HG02759 (cell line): ENCODE results near the gene ST3GAL3.

ENCODE experiments used
- ATAC-seq: cut with Tn5 transposase; IDR thresholded peaks from one replicate; pipeline ENCODE4 v1.9.1; 2021; ENCODE audit warnings: mild to moderate bottlenecking, moderate library complexity; ENCODE audit not compliant: unreplicated experiment

The ST3GAL3 gene

GRCh38 chr1:43783671-43784205 lies 76.4 kb downstream of the ST3GAL3 start:
- no peak for ATAC-seq

DNA sequence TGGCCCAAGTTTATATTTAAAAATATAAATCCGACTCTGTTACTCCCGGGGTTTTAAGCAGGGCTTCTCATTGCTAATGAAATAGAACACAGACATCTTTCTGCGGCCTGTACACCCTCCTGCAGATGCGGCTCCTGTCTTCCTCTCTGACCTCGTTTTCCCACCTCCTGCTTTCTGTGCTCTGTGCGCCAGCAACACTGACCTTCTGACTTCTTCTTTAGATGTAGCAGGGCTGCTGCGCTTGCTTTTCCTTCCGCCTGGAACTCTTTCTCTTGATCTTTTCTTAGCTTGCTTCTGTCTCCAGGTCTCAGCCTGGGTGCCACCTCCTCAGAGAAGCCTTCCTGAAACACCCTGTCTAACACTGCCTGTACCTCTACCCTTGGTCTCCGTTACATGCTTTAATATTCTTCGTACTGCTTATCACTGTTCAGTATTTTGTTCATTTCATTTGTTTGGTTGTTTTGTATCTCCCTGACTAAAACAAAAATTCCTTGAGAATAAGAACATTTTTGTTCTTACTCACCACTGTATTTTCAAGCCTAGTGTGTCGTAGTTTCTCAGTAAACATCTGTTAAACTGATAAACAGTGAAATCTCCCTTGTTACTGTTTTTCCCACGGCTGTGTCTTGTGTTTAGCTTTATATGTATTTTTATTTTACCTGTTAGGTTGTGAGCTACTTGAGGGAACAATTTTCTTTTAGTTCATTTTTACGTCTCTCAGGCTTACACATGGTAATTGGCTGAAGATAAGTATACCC lies 79.0 kb downstream of the ST3GAL3 start:
- no peak for ATAC-seq

GRCh38 chr1:43786960-43787359 lies 79.6 kb downstream of the ST3GAL3 start:
- ATAC-seq = no peak

GRCh38 chr1:43789604-43790550 lies 82.5 kb downstream of the ST3GAL3 start:
- ATAC-seq = no peak

DNA sequence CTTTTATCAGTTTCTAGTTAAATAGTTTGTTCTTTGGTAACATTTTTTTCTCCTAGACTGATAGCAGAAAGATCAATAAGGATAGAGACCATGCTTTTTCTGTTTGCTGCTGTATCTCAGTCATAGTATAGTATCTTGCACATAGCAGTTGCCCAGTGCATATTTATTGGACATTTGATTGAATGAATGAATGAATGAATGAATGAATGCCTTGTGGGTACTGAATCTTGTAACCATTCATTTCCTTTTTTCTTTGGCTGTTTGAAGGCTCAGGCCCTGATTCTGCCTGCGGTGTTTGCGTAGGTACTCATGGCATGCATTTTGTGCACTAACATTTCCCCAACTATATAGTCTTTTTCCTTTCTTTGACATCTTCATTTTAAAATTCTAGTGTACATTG lies 83.9 kb downstream of the ST3GAL3 start:
- ATAC-seq = no peak

GRCh38 chr1:43796111-43796581 lies 88.8 kb downstream of the ST3GAL3 start:
- ATAC-seq = no peak

DNA sequence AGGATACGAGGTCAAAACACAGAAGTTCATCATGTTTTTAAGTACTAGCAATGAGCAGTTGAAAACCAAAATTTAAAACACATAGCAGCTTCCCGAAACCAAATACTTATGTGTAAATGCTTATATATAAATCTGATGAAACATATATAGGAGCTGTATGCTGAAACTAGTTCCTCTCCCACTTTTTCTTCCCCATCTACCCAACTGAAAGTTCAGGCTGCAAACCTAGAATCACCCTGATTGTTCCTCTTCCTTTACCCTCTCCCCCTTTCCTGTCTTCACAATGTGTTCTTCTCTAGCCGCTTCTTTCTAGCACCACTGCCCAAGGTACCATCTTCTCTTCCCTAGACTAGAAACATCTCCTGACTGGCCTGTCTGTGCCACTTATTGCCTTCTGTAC lies 90.6 kb downstream of the ST3GAL3 start:
- no peak for ATAC-seq

DNA sequence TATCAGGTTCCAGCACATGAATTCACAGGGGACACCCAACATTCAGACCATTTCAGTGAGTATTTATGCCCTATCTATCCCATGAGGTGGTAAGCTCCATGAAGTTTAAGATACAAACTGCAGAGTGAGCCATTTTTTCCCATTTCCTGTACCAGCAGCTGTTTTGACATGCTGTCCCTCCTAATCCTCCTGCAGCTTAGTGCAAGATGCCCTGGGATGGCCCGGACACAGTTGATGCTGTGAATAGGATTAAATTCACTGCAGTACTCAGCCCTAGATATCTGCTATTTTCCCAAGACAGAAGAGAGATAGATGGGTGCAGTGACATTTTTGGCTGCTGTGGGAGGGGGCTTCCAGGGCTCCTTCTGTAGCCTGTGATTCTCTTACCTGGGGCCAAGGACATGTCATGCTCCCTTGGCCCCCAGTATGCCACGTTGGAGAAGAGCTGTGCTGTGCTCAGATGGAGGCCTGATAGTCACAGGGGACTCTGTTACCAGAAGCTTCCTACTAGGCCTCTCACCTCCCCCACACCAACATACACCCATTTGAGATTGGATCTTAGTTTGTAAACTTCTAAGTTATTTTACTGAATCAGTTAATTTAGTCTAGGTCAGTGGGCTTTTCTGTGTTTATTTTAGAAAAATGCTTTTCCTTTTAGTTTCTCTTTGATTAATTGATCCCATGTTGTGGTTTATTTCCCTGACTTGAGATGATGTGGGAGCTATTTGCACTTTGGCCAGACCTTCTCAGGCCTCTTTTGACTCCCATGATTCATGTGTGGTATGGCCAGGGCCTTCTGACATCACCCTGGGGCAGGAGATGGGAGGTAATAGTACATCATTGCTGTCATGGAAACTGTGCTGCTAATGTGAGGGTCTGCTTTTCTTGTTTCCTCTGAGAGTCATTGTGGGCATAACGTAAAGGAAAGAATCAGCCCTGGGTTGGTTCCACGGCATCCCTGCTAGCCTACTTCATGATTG lies 92.6 kb downstream of the ST3GAL3 start:
- no peak for ATAC-seq

GRCh38 chr1:43800771-43801170 lies 93.4 kb downstream of the ST3GAL3 start:
- ATAC-seq = no peak

- no peak for ATAC-seq
These were observed 93.9 kb downstream of the ST3GAL3 start for GRCh38 chr1:43801203-43801602.

DNA sequence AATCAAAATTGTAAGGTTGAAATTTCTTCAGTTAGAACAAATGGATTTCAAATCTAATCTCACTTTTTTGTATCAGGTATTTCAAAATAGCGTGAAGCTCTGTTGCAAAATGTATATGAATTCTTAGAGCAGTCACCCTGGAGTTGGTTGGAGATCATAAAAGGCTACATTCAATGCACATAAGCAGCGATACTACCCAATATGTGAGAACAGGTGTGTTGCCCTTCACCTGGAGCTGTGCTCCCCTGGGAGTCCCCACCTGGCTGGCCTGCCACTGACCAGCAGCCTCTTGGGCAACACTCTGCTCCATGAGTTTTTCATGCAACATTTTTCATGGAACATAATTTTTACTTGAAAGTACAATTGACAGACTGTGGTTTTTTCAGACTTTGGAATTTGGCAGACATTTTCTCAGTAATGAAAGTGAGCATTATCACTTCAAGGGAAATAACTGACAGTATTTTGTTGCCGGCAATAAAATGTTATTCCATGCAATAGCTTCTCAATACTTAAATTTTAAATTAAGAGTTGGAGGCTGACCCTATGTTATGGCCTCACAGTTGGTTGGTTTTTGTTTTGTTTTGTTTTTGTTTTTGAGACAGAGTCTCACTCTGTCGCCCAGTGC lies 95.1 kb downstream of the ST3GAL3 start:
- ATAC-seq = no peak

DNA sequence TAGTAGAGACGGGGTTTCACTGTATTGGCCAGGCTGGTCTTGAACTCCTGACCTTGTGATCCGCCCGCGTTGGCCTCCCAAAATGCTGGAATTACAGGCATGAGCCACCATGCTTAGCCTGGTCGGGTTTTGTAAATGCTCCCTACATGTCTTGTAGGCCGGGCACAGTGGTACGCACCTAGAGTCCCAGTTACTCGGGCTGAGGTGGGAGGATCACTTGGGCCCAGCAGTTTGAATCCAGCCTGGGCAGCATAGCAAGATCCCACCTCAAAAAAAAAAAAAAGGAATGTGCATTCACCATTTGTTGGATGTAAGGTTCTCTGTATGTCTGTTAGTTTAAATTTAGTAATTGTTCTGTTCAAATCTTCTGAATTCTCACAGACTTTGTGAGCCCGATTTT lies 95.8 kb downstream of the ST3GAL3 start:
- ATAC-seq = no peak

DNA sequence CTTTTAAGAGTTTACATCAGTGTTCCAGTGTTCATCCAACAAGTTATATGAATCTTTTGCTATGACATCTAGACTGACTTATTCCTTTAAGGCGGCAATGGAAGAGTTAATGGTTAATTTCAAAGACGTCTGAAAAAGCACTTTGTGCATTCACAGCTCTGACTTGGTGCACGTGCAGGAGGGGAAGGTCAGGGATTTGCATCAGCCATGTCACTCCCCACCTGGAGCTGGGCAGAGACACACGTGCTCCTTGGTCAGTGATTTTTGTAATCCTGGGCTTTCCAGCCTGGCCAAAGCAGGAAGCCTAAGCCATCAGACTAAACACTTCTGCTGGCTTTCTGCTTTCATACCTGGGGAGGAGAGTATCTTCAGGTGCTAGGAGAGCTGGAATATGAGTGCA lies 96.3 kb downstream of the ST3GAL3 start:
- no peak for ATAC-seq

- no peak for ATAC-seq
These were observed 97.2 kb downstream of the ST3GAL3 start for GRCh38 chr1:43804569-43804968.

GRCh38 chr1:43805340-43805739 lies 98.0 kb downstream of the ST3GAL3 start:
- ATAC-seq = no peak

- no peak for ATAC-seq
These were observed 98.8 kb downstream of the ST3GAL3 start for GRCh38 chr1:43806183-43806582.

DNA sequence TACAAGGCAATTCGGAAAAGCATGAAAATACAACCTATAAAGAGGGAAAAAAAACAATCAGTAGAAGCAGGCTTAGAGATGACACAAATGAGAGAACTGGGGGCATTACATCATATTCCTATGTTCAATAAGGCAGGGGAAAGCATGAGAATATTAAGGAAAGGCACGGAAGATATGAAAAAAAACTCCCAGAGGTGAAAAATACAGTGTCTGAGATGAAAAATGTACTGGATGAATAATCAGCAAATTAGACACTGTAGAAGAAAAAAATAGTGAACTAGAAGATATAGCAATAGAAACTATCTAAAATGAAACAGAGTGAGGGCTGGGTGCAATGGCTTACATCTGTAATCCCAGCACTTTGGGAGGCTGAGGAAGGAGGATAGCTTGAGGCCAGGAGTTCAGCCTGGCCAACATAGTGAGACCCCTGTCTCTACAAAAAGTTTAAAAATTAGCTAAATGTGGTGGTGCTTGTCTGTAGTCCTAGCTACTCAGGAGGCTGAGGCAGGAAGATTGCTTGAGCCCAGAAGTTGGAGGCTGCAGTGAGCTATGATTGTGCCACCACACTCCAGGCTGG lies 101.8 kb downstream of the ST3GAL3 start:
- no peak for ATAC-seq

DNA sequence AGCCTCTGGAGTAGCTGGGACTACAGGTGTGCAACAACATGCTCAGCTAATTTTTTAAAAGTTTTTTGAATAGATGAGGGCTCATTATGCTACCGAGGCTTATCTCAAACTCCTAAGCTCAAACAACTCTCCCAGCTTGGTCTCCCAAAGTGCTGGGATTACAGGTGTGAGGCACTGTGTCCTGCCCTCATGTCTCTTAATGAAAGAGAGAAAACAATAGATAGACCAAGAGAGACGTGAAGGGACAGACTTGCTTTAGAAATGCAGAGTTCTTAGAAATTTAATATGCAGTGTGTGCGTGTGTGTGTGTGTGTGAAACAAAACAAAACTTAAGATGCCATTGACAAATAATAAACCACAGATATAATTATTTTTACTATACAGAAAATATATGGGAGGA lies 105.2 kb downstream of the ST3GAL3 start:
- ATAC-seq = no peak

DNA sequence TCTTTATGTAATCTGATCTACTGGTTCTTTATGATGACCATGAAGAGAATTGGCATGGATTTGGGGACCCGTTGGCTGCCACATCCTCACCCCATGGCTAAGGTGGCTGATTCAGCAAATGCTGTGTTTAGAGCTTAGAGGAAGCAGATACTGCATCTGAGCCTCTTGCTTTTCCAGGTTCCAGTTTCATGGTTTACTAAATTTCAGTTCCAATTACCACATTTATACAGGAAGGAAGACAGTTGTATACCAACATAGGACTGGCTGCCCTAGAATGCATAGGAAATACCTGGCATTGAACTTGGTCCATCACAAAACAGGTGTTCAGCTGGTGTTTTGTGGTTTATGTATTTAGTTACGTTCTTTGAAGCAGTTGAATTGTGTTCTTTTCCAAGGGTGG lies 107.1 kb downstream of the ST3GAL3 start:
- ATAC-seq = no peak
